ENCODE measurements around the gene MYH6. TPM values are rescaled to one million over a fixed set of nuclear protein-coding genes. Genes with fewer than 3 reads are reported as not detected.
"Not testable (repeated sequence)": the region's sequence is repeated elsewhere in the genome, so short reads cannot be mapped to it uniquely, and the experiment has no call there.

Gene MYH6
- total RNA-seq, 4 donors from 2014 or later: not detected

GRCh38 chr14:23392613-23393012 is 15.5 kb downstream of the MYH6 start:
- Histone ChIP-seq H3K4me3 (no peak overlapping the region), H3K27ac (no peak overlapping the region), H3K9me3 (no peaks in the 10 kb centered on the region), H3K36me3 (no peaks in the 10 kb centered on the region), H3K4me1 (no peaks in the 10 kb centered on the region), H3K27me3 (peaks cover 0 to 18% (median 0%) of the 10 kb centered on the region in 4 donors)
- TF ChIP-seq CTCF (IDR thresholded peaks at IDR 0.05): no peak
- TF ChIP-seq POLR2A (IDR thresholded peaks at IDR 0.05): no peak
- 77 to 84% methylated on average over 3 to 4 of the region's 7 CpGs for WGBS, 2 donors
- no peak for DNase-seq
- intact Hi-C loops (cut with DNase I): no loop called here

DNA sequence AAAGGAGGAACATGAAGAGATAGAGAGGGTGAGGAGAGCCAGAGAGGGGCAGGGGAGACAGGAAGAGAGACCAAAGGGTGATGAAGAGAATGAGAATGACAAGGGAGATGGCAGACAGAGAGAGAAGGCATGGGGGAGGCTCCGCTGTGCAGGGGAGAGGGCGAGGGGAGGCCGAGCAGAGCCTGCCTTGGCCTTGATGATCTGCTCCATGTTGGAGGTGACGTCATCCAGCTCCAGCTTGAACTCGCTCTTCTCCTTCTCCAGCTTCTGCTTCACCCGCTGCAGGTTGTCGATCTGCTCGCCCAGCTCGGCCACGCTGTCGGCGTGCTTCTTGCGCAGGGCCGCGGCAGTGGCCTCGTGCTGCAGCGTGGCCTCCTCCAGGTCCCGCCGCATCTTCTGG is 18.2 kb downstream of the MYH6 start:
- 87 to 88% methylated on average over 5 to 6 of the region's 19 CpGs for WGBS, 2 donors
- H3K36me3 ChIP-seq; intact Hi-C loops (cut with DNase I): not testable (repeated sequence)

GRCh38 chr14:23389396-23389795 is 18.7 kb downstream of the MYH6 start:
- H3K27me3 ChIP-seq: peaks cover 0 to 18% (median 0%) of the 10 kb centered on the region in 4 donors
- TF ChIP-seq CTCF (IDR thresholded peaks at IDR 0.05) (no peak), POLR2A (IDR thresholded peaks at IDR 0.05) (no peak)
- H3K4me1 ChIP-seq: no peaks in the 10 kb centered on the region
- H3K9me3 ChIP-seq: no peaks in the 10 kb centered on the region
- 58 to 64% methylated on average over 4 to 7 of the region's 12 CpGs for WGBS, 2 donors
- DNase-seq: no peak
- H3K4me3 ChIP-seq: no peak overlapping the region
- H3K27ac ChIP-seq: no peak overlapping the region
- no peaks in the 10 kb centered on the region for H3K36me3 ChIP-seq
- intact Hi-C loops (cut with DNase I): no loop called here

More for the DNA sequence above, 18.2 kb downstream of the MYH6 start:
- not testable (repeated sequence) for DNase-seq, H3K9me3 ChIP-seq, H3K27ac ChIP-seq, H3K4me3 ChIP-seq, H3K4me1 ChIP-seq
- H3K27me3 ChIP-seq: peaks cover 0 to 18% (median 0%) of the 10 kb centered on the region in 4 donors

- H3K36me3 ChIP-seq: no peaks in the 10 kb centered on the region
- peaks cover 0 to 18% (median 0%) of the 10 kb centered on the region in 4 donors for H3K27me3 ChIP-seq
- H3K27ac ChIP-seq: no peak overlapping the region
- DNase-seq: no peak
- no peaks in the 10 kb centered on the region for H3K9me3 ChIP-seq
- no peak overlapping the region for H3K4me3 ChIP-seq
- TF ChIP-seq POLR2A (IDR thresholded peaks at IDR 0.05) (no peak), CTCF (IDR thresholded peaks at IDR 0.05) (no peak)
- H3K4me1 ChIP-seq: no peaks in the 10 kb centered on the region
- 70% methylated on average over 2 of the region's 8 CpGs; no CpG with 5 or more reads in 1 of the 2 donors for WGBS, 2 donors
- intact Hi-C loops (cut with DNase I): no loop called here
These were observed 19.1 kb downstream of the MYH6 start for GRCh38 chr14:23388996-23389395.

DNA sequence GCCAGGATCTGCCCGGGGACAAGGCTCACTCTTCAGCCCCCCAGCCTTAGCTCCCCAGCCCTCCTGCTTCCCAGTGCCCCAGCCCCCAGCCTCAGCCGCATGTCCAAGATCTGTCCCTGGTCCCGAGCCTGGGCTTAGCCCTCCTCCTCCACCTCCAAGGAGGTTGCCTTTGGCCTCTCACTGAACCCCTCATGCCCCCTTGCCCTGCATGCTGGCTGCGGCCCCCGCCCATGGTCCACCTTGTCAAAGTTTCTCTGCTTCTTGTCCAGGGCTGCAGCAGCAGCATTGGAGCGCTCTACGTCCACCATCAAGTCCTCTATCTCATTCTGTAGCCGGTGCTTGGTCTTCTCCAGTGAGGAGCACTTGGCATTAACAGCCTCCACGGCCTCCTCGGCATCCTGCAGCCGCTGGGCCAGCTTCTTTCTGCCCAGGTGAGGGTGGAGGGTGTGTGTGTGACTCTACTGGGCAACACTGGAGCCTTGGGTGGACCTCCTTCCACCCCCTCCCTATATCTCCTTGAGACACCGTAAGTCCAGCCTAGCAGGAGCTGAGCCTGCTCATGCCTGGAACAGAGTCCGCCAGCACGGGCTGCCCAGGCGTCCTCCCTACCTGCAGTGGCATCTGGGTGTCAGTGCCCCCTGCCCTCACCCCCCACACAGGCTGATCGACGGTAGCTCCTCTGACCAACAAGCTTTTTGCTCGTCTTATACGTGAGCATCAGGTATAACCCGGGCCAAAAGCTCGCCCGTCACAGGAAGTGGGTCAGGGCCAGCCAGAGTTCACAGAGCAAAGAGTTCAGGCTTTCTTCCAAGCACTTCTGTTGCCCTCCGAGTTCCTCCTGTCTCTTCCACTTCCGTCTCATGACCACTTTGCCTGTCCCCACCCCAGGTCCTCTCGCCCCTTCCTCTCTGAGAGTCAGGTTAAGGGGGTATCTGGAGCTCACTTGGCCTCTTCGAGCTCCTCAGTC is 19.9 kb downstream of the MYH6 start:
- Histone ChIP-seq H3K27ac (no peak overlapping the region), H3K4me1 (no peaks in the 10 kb centered on the region), H3K4me3 (no peak overlapping the region), H3K9me3 (no peaks in the 10 kb centered on the region), H3K36me3 (no peaks in the 10 kb centered on the region), H3K27me3 (peaks cover 0 to 18% (median 0%) of the 10 kb centered on the region in 4 donors)
- no peak for TF ChIP-seq CTCF (IDR thresholded peaks at IDR 0.05)
- TF ChIP-seq POLR2A (IDR thresholded peaks at IDR 0.05): no peak
- WGBS, 2 donors: 68 to 70% methylated on average over 17 of the region's 26 CpGs
- no peak for DNase-seq
- intact Hi-C loops (cut with DNase I): no loop called here

Data from esophagus squamous epithelium (tissue), 5 donors.